Heart left ventricle (tissue), 16 donors: ENCODE results near the gene ITGB1BP1. TPM values are rescaled to one million over a fixed set of nuclear protein-coding genes. Genes with fewer than 3 reads are reported as not detected.
A peak's percentile ranks its signal among the peaks of the same experiment; 100 is the strongest.

Experiments
- ATAC-seq, 4 donors: fragments of 200-7000 bp; cut with Tn5 transposase; one replicate each; pipeline ENCODE4 v1.9.1; 2020 to 2022; ENCODE audit warnings: moderate library complexity in 4 of 4, mild to moderate bottlenecking in 3 of 4, moderate number of reproducible peaks in 1 of 4
- DNase-seq, 5 donors: peaks; one replicate each; pipeline ENCODE4 v3.0.0-alpha.2; 2020
- H3K27ac ChIP-seq, 12 donors: fragments of 200-600 bp; sonication (generic) in 4 of 12; one replicate each; pipeline versions ENCODE4 v1.5.0 to v1.8.0; 2016 to 2022; ENCODE audit warnings: mild to moderate bottlenecking in 2 of 12
- H3K27me3 ChIP-seq, 9 donors: fragments of 200-600 bp; sonication (generic) in 2 of 9; one replicate each; pipeline versions ENCODE4 v1.5.1 to v1.8.0; 2016 to 2022; ENCODE audit warnings: mild to moderate bottlenecking in 3 of 9
- H3K36me3 ChIP-seq, 9 donors: fragments of 200-600 bp; sonication (generic) in 2 of 9; one replicate each; pipeline versions ENCODE4 v1.5.0 to v1.8.0; 2018 to 2022; ENCODE audit warnings: mild to moderate bottlenecking in 2 of 9
- H3K4me1 ChIP-seq, 12 donors: fragments of 200-600 bp; sonication (generic) in 4 of 12; one replicate each; pipeline versions ENCODE4 v1.5.0 to v1.8.0; 2016 to 2022; ENCODE audit warnings: mild to moderate bottlenecking in 3 of 12
- H3K4me3 ChIP-seq, 12 donors: fragments of 200-600 bp; sonication (generic) in 4 of 12; one replicate each; pipeline versions ENCODE4 v1.5.0 to v1.8.0; 2017 to 2022; ENCODE audit warnings: mild to moderate bottlenecking in 9 of 12, moderate library complexity in 4 of 12
- H3K9me3 ChIP-seq, 12 donors: fragments of 200-600 bp; sonication (generic) in 4 of 12; one replicate each; pipeline versions ENCODE4 v1.5.0 to v1.8.0; 2016 to 2022; ENCODE audit warnings: mild to moderate bottlenecking in 1 of 12
- CTCF ChIP-seq, 12 donors: fragments of 200-600 bp; sonication (generic) in 4 of 12; IDR thresholded peaks; one replicate each; pipeline versions ENCODE4 v1.5.0 to v1.8.0; 2018 to 2022; ENCODE audit warnings: antibody characterized with exemption in 12 of 12, mild to moderate bottlenecking in 5 of 12
- POLR2A ChIP-seq, 2 donors: fragments of 450-650 bp; IDR thresholded peaks; one replicate each; pipeline ENCODE4 v1.6.1; 2017; ENCODE audit warnings: antibody characterized with exemption in 2 of 2, mild to moderate bottlenecking in 2 of 2, moderate library complexity in 2 of 2
- WGBS, 4 donors: extraction: QIAGEN DNeasy Blood & Tissue Kit in 2 of 4; methylation state at CpG; one replicate each; pipeline versions ENCODE4 v1.1.5 to v1.1.7; 2013 to 2018; 5-methylcytosine and 5-hydroxymethylcytosine counted together
- intact Hi-C, 10 donors: fragments of 100-400 bp; cut with DNase I; formaldehyde crosslinking; loops; one replicate each; pipeline versions ENCODE4 v1.11.1 to v1.14.2; 2022
- polyA plus RNA-seq, 2 donors: library from polyadenylated mRNA; stranded (reverse); fragments of 200-250 nt; gene quantifications; one replicate each; pipeline ENCODE4 v1.2.3, GENCODE V29; 2013
- total RNA-seq, 9 donors: library from RNA; depleted of rRNA in 2 of 9; stranded (reverse); fragments of >200 nt in 2 of 9; fragmentation: NEBNext Ultra II Directional in 3 of 9; extraction: Animal tissue kit (Norgen Biotek cat#: 25700) in 3 of 9; gene quantifications; one replicate each; pipeline versions ENCODE4 v1.1.0 to v1.2.4, GENCODE V29; 2016 to 2023
- donor health status: ischemic (EF 13 %, LVEDD 7.1; RV severe dilation, severe dysfunction).
- donor health status: healthy with polysubstance abuse.
- donor health status: DM: no; HTN: yes; CAD: no.
- donor health status: DM: no; HTN: no; CAD: no.
- donor health status: ischemic (EF 25% LVEDD 6.9; RV normal size, moderate dysfunction).
- donor health status: ischemic (EF 25% LVEDD 5.7; RV mildly dilated, moderate dysfunction).
- donor health status: healthy.
- donor health status: DM: yes; HTN: yes; CAD: no.
- donor health status: ischemic (EF 35%, LVEDD 5.7; RV mildly dilated, moderate dysfunction).
- donor health status: nonischemic (EF 11% LVEDD 7.7; RV severe dilation, severe dysfunction).
- donor health status: DM: yes; HTN: yes; CAD: no.
- donor health status: PGD.
- donor health status: ischemic (EF 29% LVEDD 5.4; RV normal size, mild dysfunction).
- donor health status: nonischemic (EF 23%, LVEDD 6.1; RV moderate dilation, normal function).

Gene ITGB1BP1
- total and polyA plus RNA-seq, 11 donors, result 26.5 to 165 (median 104) TPM

DNA sequence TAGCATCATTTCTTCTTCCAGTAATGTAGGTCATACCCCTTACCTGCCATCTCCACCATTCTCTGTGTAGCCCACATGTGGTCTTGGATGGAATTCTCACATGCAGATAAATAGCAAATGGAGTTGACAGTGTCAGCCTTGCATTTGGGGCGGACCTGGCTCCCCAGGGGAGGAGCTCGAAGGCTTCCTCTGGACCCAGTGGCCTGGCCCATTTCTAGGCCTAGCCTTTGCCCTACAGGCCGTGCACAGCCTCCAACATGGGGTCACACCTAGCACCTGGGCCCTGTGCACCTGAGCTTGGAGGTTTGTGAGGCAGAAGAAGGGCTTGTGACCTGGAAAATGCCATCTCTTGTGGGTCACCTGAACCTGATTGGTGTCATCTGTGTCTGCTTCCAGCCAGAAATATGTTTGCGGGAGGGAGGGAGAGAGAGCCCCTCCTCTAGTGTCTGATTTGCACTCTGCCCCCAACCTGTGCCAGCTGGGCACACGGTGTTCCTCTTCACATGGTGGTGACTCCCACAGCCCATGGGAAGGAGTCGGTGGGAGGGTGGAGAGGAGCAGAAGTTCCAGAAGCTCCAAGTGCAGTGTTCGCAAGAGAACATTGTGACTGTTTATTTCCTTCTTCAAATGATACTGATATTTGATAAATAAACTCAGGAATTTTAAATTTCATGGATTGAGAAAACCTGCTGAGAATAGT lies 33.0 kb downstream of the ITGB1BP1 start:
- DNase-seq, result no peak
- WGBS, 4 donors, result 85 to 95% (median 95%) methylated on average over 7 of the region's 7 CpGs

DNA sequence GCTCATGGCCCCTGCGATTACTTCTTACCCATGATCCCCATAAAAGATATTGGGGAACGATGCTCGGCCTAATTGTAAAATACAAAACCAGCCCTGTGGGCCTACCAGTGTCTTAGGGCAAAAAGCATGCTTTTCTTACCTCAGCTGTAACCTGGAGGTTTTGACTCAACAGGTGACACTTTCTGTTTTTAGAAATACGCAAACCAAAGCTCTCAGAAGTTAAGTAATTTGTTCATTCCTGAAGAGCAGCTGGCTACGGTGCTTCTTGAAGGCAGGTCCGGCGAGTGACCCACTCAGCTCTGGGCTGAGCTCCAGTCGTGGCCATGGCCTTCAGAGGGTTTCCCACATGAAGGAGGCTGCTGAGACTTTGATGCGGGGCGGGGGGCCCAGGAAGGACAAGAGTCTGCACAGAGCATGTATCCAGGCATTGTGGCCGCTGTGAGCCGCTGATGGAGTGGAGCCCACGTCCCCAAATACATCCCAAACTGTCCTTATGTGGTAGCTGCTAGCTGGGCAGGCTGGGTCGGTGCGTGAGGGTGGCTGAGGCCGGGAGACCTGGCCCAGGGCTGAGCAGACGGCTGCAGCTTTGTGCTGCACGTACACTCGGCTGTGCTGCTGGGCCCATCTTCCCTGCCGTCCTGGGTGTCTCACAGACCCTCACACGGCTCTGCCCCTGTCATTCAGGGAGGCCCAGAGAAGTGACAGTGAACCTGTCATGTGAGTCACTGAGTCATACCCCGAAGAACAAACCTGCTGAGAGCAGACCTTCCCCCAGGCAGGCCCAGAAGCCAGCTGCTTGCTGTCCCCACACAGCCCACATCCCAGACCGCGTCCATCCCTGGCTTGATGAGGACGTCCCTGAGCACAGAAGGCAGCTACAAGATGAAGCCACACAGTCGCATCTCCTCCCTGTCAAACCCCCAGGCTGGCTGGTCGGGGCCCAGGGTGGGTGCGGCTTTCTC lies 34.1 kb downstream of the ITGB1BP1 start:
- DNase-seq, result no peak
- H3K36me3 ChIP-seq, result peaks cover 0 to 85% (median 45%) of the 10 kb centered on the region in 9 donors

More for the DNA sequence above, 33.0 kb downstream of the ITGB1BP1 start:
- H3K36me3 ChIP-seq, result peaks cover 0 to 85% (median 49%) of the 10 kb centered on the region in 9 donors
- H3K27me3 ChIP-seq, result no peaks in the 10 kb centered on the region
- intact Hi-C loops, result no loop called here
- ATAC-seq, result no peak
- H3K4me1 ChIP-seq, result peaks cover 0 to 36% (median 19%) of the 10 kb centered on the region in 12 donors
- no peak for TF ChIP-seq CTCF (IDR thresholded peaks at IDR 0.05)
- TF ChIP-seq POLR2A (IDR thresholded peaks at IDR 0.05), result no peak
- H3K9me3 ChIP-seq, result no peaks in the 10 kb centered on the region
- no peak overlapping the region for H3K4me3 ChIP-seq
- no peak overlapping the region for H3K27ac ChIP-seq

GRCh38 chr2:9388199-9388681 lies 35.1 kb downstream of the ITGB1BP1 start:
- WGBS, 4 donors, result 87 to 92% (median 89%) methylated on average over 7 to 11 of the region's 11 CpGs
- Histone ChIP-seq H3K27ac (peak overlapping the region in 1 of 12 donors; percentile 75), H3K27me3 (no peaks in the 10 kb centered on the region)

More for the DNA sequence above, 34.1 kb downstream of the ITGB1BP1 start:
- H3K4me1 ChIP-seq, result peaks cover 0 to 36% (median 19%) of the 10 kb centered on the region in 12 donors
- no peaks in the 10 kb centered on the region for H3K9me3 ChIP-seq
- H3K4me3 ChIP-seq, result no peak overlapping the region
- intact Hi-C loops, result no loop called here
- H3K27ac ChIP-seq, result no peak overlapping the region
- WGBS, 4 donors, result 88 to 94% (median 92%) methylated on average over 24 to 28 of the region's 28 CpGs
- ATAC-seq, result no peak
- TF ChIP-seq POLR2A (IDR thresholded peaks at IDR 0.05) (no peak), CTCF (IDR thresholded peaks at IDR 0.05) (no peak)
- H3K27me3 ChIP-seq, result no peaks in the 10 kb centered on the region

More at GRCh38 chr2:9388199-9388681, 35.1 kb downstream of the ITGB1BP1 start:
- Histone ChIP-seq H3K9me3 (no peaks in the 10 kb centered on the region), H3K4me1 (peaks cover 0 to 29% (median 12%) of the 10 kb centered on the region in 12 donors), H3K4me3 (no peak overlapping the region), H3K36me3 (peaks cover 0 to 89% (median 46%) of the 10 kb centered on the region in 9 donors)
- ATAC-seq (no peak), DNase-seq (no peak)
- intact Hi-C loops, result no loop called here
- TF ChIP-seq CTCF (IDR thresholded peaks at IDR 0.05), result no peak
- TF ChIP-seq POLR2A (IDR thresholded peaks at IDR 0.05), result no peak
